ENCODE measurements around the gene ASTN2. TPM values are rescaled to one million over a fixed set of nuclear protein-coding genes. Genes with fewer than 3 reads are reported as not detected.

Gene ASTN2
- polyA plus RNA-seq, 1 donor from 2014 or later = 6.8 TPM

DNA sequence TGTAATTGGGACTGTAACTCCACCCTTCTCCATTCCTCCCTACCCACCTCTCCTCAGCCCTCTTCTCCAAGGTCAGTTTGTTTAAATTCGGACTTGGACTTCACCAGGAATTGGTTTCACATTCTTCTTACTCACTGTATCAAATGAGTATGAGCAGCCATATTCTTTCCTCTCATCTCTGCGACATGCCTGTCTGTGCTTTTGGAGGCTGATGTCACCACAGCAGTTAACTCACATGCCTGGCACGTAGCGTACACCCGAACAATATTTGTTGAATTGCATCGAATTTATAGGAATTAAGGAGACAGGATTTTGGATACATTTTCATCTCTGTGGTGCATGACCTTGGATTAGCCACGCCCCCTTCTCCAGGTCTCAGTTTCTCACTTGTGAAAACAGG, 291.1 kb downstream of the ASTN2 start:
- TF ChIP-seq POLR2AphosphoS5 (IDR thresholded peaks at IDR 0.05) (no peak), EZH2 (IDR thresholded peaks at IDR 0.05; ENCODE audit: borderline replicate concordance, insufficient read depth, low read length, poor library complexity, severe bottlenecking) (no peak), MXI1 (conservative IDR thresholded peaks at IDR 0.05; ENCODE audit: poor library complexity, severe bottlenecking) (no peak)
- TF ChIP-seq, protein P1, sequence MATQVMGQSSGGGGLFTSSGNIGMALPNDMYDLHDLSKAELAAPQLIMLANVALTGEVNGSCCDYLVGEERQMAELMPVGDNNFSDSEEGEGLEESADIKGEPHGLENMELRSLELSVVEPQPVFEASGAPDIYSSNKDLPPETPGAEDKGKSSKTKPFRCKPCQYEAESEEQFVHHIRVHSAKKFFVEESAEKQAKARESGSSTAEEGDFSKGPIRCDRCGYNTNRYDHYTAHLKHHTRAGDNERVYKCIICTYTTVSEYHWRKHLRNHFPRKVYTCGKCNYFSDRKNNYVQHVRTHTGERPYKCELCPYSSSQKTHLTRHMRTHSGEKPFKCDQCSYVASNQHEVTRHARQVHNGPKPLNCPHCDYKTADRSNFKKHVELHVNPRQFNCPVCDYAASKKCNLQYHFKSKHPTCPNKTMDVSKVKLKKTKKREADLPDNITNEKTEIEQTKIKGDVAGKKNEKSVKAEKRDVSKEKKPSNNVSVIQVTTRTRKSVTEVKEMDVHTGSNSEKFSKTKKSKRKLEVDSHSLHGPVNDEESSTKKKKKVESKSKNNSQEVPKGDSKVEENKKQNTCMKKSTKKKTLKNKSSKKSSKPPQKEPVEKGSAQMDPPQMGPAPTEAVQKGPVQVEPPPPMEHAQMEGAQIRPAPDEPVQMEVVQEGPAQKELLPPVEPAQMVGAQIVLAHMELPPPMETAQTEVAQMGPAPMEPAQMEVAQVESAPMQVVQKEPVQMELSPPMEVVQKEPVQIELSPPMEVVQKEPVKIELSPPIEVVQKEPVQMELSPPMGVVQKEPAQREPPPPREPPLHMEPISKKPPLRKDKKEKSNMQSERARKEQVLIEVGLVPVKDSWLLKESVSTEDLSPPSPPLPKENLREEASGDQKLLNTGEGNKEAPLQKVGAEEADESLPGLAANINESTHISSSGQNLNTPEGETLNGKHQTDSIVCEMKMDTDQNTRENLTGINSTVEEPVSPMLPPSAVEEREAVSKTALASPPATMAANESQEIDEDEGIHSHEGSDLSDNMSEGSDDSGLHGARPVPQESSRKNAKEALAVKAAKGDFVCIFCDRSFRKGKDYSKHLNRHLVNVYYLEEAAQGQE (IDR thresholded peaks at IDR 0.05; ENCODE audit: borderline replicate concordance) = no peak
- Histone ChIP-seq H3K9me2 (ENCODE audit: insufficient read depth, low read length) (no peaks in the 10 kb centered on the region), H3F3A (ENCODE audit: insufficient read depth, low read length, poor library complexity, severe bottlenecking) (no peaks in the 10 kb centered on the region), H3K9me3 (ENCODE audit: low read length) (no peaks in the 10 kb centered on the region), H4K20me1 (ENCODE audit: insufficient read depth) (no peaks in the 10 kb centered on the region), H3K27ac (ENCODE audit: low read length) (no peak overlapping the region), H3K79me2 (replicated peaks; ENCODE audit: insufficient read depth, low read length) (no peaks in the 10 kb centered on the region), H3K36me3 (ENCODE audit: insufficient read depth, low read length) (no peaks in the 10 kb centered on the region), H3K9ac (ENCODE audit: low read length) (no peak overlapping the region), H3K4me3 (ENCODE audit: low read length) (no peak overlapping the region), H3K27me3 (ENCODE audit: insufficient read depth, low read depth, low read length) (no peaks in the 10 kb centered on the region), H3K4me2 (ENCODE audit: low read length) (no peak overlapping the region), H2AFZ (ENCODE audit: low read depth, low read length) (no peak overlapping the region)

DNA sequence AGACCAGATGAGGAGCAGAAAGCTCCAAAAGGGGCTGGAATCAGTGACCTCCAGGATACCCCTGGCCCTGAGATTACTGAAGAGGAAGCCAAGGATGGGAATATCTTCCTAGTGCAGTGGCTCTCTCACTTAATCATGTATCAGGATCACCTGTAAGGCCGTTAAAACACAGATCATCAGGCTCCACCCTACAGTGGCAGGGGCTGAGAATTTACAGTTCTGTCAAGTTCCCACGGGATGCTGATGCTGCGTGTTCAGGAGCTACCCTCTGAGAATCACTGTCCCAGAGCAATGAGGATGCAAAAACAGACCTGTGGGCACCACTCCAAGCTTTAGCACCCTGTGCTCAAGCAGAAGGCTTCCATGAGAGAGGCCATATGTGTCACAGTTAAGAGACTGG, 291.9 kb downstream of the ASTN2 start:
- TF ChIP-seq, protein P1 (IDR thresholded peaks at IDR 0.05; ENCODE audit: borderline replicate concordance) = no peak
- no peak for TF ChIP-seq SMC3 (conservative IDR thresholded peaks at IDR 0.05; ENCODE audit: poor library complexity)
- TF ChIP-seq POLR2AphosphoS5 (IDR thresholded peaks at IDR 0.05) = no peak
- TF ChIP-seq TAF1 (IDR thresholded peaks at IDR 0.05; ENCODE audit: low read depth) = no peak
- no peak for TF ChIP-seq EP300 (conservative IDR thresholded peaks at IDR 0.05; ENCODE audit: poor library complexity, severe bottlenecking)
- TF ChIP-seq RAD21 (conservative IDR thresholded peaks at IDR 0.05) = no peak
- TF ChIP-seq MXI1 (conservative IDR thresholded peaks at IDR 0.05; ENCODE audit: poor library complexity, severe bottlenecking) = no peak
- TF ChIP-seq, protein P2, sequence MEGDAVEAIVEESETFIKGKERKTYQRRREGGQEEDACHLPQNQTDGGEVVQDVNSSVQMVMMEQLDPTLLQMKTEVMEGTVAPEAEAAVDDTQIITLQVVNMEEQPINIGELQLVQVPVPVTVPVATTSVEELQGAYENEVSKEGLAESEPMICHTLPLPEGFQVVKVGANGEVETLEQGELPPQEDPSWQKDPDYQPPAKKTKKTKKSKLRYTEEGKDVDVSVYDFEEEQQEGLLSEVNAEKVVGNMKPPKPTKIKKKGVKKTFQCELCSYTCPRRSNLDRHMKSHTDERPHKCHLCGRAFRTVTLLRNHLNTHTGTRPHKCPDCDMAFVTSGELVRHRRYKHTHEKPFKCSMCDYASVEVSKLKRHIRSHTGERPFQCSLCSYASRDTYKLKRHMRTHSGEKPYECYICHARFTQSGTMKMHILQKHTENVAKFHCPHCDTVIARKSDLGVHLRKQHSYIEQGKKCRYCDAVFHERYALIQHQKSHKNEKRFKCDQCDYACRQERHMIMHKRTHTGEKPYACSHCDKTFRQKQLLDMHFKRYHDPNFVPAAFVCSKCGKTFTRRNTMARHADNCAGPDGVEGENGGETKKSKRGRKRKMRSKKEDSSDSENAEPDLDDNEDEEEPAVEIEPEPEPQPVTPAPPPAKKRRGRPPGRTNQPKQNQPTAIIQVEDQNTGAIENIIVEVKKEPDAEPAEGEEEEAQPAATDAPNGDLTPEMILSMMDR (IDR thresholded peaks at IDR 0.05; ENCODE audit: poor library complexity, severe bottlenecking) = no peak

More for the DNA sequence above, 291.9 kb downstream of the ASTN2 start:
- no peak overlapping the region for H3K4me3 ChIP-seq (ENCODE audit: low read length)
- H3K36me3 ChIP-seq (ENCODE audit: insufficient read depth, low read length) = no peaks in the 10 kb centered on the region
- H4K20me1 ChIP-seq (ENCODE audit: insufficient read depth) = no peaks in the 10 kb centered on the region
- no peaks in the 10 kb centered on the region for H3K79me2 ChIP-seq (replicated peaks; ENCODE audit: insufficient read depth, low read length)
- H2AFZ ChIP-seq (ENCODE audit: low read depth, low read length) = no peak overlapping the region
- no peaks in the 10 kb centered on the region for H3K9me2 ChIP-seq (ENCODE audit: insufficient read depth, low read length)
- no peak overlapping the region for H3K4me2 ChIP-seq (ENCODE audit: low read length)
- H3K27ac ChIP-seq (ENCODE audit: low read length) = no peak overlapping the region
- no peaks in the 10 kb centered on the region for H3K9me3 ChIP-seq (ENCODE audit: low read length)
- no peak overlapping the region for H3K9ac ChIP-seq (ENCODE audit: low read length)
- H3F3A ChIP-seq (ENCODE audit: insufficient read depth, low read length, poor library complexity, severe bottlenecking) = no peaks in the 10 kb centered on the region
- H3K27me3 ChIP-seq (ENCODE audit: insufficient read depth, low read depth, low read length) = no peaks in the 10 kb centered on the region
